Glutamatergic neuron (in vitro differentiated cells): ENCODE results near the gene KRTAP10-4. TPM values are rescaled to one million over a fixed set of nuclear protein-coding genes. Genes with fewer than 3 reads are reported as not detected.

Source experiments
- DNase-seq: peaks from one replicate; pipeline ENCODE4 v3.0.0; 2022
- H3K27ac Mint-ChIP-seq: one replicate; pipeline ENCODE4 v1.8.0; 2020; ENCODE audit warnings: mild to moderate bottlenecking, mixed read lengths, inconsistent platforms; ENCODE audit not compliant: unreplicated experiment
- H3K27me3 Mint-ChIP-seq: one replicate; pipeline ENCODE4 v1.8.0; 2020; ENCODE audit warnings: mild to moderate bottlenecking, moderate library complexity, mixed read lengths, inconsistent platforms; ENCODE audit not compliant: unreplicated experiment
- H3K36me3 Mint-ChIP-seq: one replicate; pipeline ENCODE4 v1.8.0; 2020; ENCODE audit warnings: mild to moderate bottlenecking, mixed read lengths, inconsistent platforms; ENCODE audit not compliant: unreplicated experiment
- H3K4me1 Mint-ChIP-seq: one replicate; pipeline ENCODE4 v1.8.0; 2020; ENCODE audit warnings: mild to moderate bottlenecking, low read depth, mixed read lengths, inconsistent platforms; ENCODE audit not compliant: unreplicated experiment
- H3K4me3 Mint-ChIP-seq: one replicate; pipeline ENCODE4 v1.8.0; 2020; ENCODE audit warnings: mild to moderate bottlenecking, mixed read lengths, inconsistent platforms; ENCODE audit not compliant: unreplicated experiment
- H3K9me3 Mint-ChIP-seq: one replicate; pipeline ENCODE4 v1.8.0; 2020; ENCODE audit warnings: mild to moderate bottlenecking, moderate library complexity, mixed read lengths, inconsistent platforms; ENCODE audit not compliant: unreplicated experiment
- CTCF ChIP-seq: fragments of 200-600 bp; sonication (generic); IDR thresholded peaks from one replicate; pipeline ENCODE4 v1.5.0; 2021; ENCODE audit not compliant: partially characterized antibody, unreplicated experiment
- total RNA-seq: library from RNA; stranded (reverse); fragmentation: NEBNext Ultra II Directional; extraction: Animal tissue kit (Norgen Biotek cat#: 25700); gene quantifications from one replicate; pipeline ENCODE4 v1.2.1, GENCODE V29; 2021; ENCODE audit not compliant: unreplicated experiment

Gene KRTAP10-4
- total RNA-seq, 1 donor from 2014 or later = not detected

- no peak for DNase-seq
- no peak overlapping the region for H3K27ac Mint-ChIP-seq
- H3K4me1 Mint-ChIP-seq = peaks cover 3% of the 10 kb centered on the region
Measured at GRCh38 chr21:44601596-44602462, 28.3 kb downstream of the KRTAP10-4 start.

GRCh38 chr21:44602463-44602850 is 28.9 kb downstream of the KRTAP10-4 start:
- peaks cover 6% of the 10 kb centered on the region for H3K9me3 Mint-ChIP-seq
- H3K4me1 Mint-ChIP-seq = peaks cover 3% of the 10 kb centered on the region
- no peak overlapping the region for H3K27ac Mint-ChIP-seq
- no peak overlapping the region for H3K4me3 Mint-ChIP-seq
- H3K36me3 Mint-ChIP-seq = peaks cover 10% of the 10 kb centered on the region
- peaks cover 2% of the 10 kb centered on the region for H3K27me3 Mint-ChIP-seq
- no peak for TF ChIP-seq CTCF
- DNase-seq = no peak

More at GRCh38 chr21:44601596-44602462, 28.3 kb downstream of the KRTAP10-4 start:
- Mint-ChIP-seq H3K9me3 (peaks cover 9% of the 10 kb centered on the region), H3K27me3 (peaks cover 2% of the 10 kb centered on the region), H3K4me3 (no peak overlapping the region), H3K36me3 (peaks cover 6% of the 10 kb centered on the region)
- no peak for TF ChIP-seq CTCF

DNA sequence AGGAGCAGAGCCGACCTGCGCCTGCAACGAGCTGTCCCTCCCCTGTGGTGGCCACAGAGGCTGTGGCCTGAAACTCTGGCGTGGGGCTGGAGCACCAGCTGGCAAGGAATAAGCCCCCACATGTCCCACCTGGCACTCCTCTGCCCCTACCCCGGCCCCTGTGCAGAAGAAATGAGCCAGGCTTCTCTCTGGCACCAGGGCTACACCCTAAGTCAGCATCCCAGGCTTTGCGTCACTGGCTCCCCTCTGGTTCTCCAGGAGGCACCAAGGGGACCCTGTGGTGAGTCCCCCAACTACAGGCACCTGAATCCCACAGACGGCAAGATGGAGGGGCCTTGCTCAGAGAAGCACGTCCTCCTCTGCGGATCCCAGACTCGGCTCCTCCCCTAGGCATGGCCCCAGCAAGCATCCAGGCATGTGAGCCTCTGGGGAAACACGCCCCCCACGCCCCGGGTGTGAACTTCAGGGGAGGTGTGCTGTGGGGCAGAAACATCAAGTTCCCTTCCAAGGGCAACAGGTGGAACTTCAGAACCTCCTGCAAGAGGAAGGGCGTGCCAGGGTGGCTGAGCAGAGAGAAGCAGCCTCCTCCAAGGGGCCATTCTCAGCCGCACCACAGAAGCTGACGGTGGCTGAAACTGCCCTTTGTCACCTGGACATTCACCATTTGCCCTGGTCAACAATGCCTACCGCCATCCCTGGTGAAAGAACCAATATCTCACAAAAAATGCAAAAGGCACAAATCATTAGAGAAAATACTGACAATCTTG is 29.8 kb downstream of the KRTAP10-4 start:
- no peak for TF ChIP-seq CTCF
- no peaks in the 10 kb centered on the region for H3K4me1 Mint-ChIP-seq
- peaks cover 2% of the 10 kb centered on the region for H3K27me3 Mint-ChIP-seq
- peaks cover 15% of the 10 kb centered on the region for H3K36me3 Mint-ChIP-seq
- H3K4me3 Mint-ChIP-seq = no peak overlapping the region
- DNase-seq = no peak
- peaks cover 6% of the 10 kb centered on the region for H3K9me3 Mint-ChIP-seq
- H3K27ac Mint-ChIP-seq = no peak overlapping the region

GRCh38 chr21:44603911-44604310 is 30.4 kb downstream of the KRTAP10-4 start:
- Mint-ChIP-seq H3K27ac (no peak overlapping the region), H3K4me1 (no peaks in the 10 kb centered on the region), H3K36me3 (peaks cover 11% of the 10 kb centered on the region), H3K4me3 (no peak overlapping the region), H3K27me3 (peaks cover 2% of the 10 kb centered on the region), H3K9me3 (peaks cover 4% of the 10 kb centered on the region)
- no peak for TF ChIP-seq CTCF
- DNase-seq = no peak
